PC-9 (cell line): ENCODE measurements around the gene SPR. TPM values are rescaled to one million over a fixed set of nuclear protein-coding genes. Genes with fewer than 3 reads are reported as not detected.

Experiments
- BruUV-seq: library from RNA; stranded (reverse); fragments of 400-500 nt; replicated peaks from 2 replicates; lab custom pipeline; 2021; lab: Mats Ljungman, UMichigan
- CTCF ChIA-PET: fragments of 300-600 bp; sonication (Branson Sonifier 250); formaldehyde crosslinking; loops from one replicate; lab custom pipeline; 2022; ENCODE audit warnings: antibody characterized with exemption; lab: Charles Lee
- POLR2A ChIA-PET: fragments of 300-600 bp; sonication (Branson Sonifier 250); formaldehyde crosslinking; loops from one replicate; lab custom pipeline; 2022; ENCODE audit warnings: antibody characterized with exemption; ENCODE audit not compliant: unreplicated experiment; lab: Charles Lee
- DNase-seq, 2 experiments: peaks; one replicate each; pipeline versions ENCODE4 v3.0.0 to v3.0.0-alpha.2; 2015 to 2022; ENCODE audit warnings: mixed read lengths in 1 of 2
- H2AFZ ChIP-seq: fragments of 200-600 bp; sonication (generic); 2 replicates; pipeline ENCODE4 v1.8.1; 2017; ENCODE audit warnings: antibody characterized with exemption
- H3F3A ChIP-seq: fragments of 200-600 bp; sonication (generic); 2 replicates; pipeline ENCODE4 v1.8.1; 2017; ENCODE audit warnings: antibody characterized with exemption, mild to moderate bottlenecking, low read depth; ENCODE audit not compliant: insufficient read depth
- H3K27ac ChIP-seq: fragments of 200-600 bp; sonication (generic); 2 replicates; pipeline ENCODE4 v1.6.1; 2016; ENCODE audit warnings: mixed run types
- H3K27me3 ChIP-seq: fragments of 200-600 bp; sonication (generic); 2 replicates; pipeline ENCODE4 v1.6.1; 2016; ENCODE audit warnings: low read depth, mixed run types; ENCODE audit not compliant: insufficient read depth
- H3K36me3 ChIP-seq: fragments of 200-600 bp; sonication (generic); 2 replicates; pipeline ENCODE4 v1.6.1; 2016; ENCODE audit warnings: low read depth, mixed run types
- H3K4me1 ChIP-seq: fragments of 200-600 bp; sonication (generic); replicated peaks from 2 replicates; pipeline ENCODE4 v1.6.1; 2016; ENCODE audit warnings: mixed run types; ENCODE audit not compliant: insufficient read depth
- H3K4me2 ChIP-seq: fragments of 200-600 bp; sonication (generic); 2 replicates; pipeline ENCODE4 v1.6.1; 2017; ENCODE audit warnings: mixed run types
- H3K4me3 ChIP-seq: fragments of 200-600 bp; sonication (generic); 2 replicates; pipeline ENCODE4 v1.6.1; 2016; ENCODE audit warnings: mixed run types
- H3K79me2 ChIP-seq: fragments of 200-600 bp; sonication (generic); 2 replicates; pipeline ENCODE4 v1.6.1; 2017; ENCODE audit warnings: low read depth, mixed run types
- H3K9me2 ChIP-seq: fragments of 200-600 bp; sonication (generic); 2 replicates; pipeline ENCODE4 v1.8.1; 2017; ENCODE audit warnings: mild to moderate bottlenecking; ENCODE audit not compliant: insufficient read depth
- H3K9me3 ChIP-seq: fragments of 200-600 bp; sonication (generic); 2 replicates; pipeline ENCODE4 v1.8.1; 2016; ENCODE audit warnings: low read depth; ENCODE audit not compliant: insufficient read depth
- H4K20me1 ChIP-seq: fragments of 200-600 bp; sonication (generic); 2 replicates; pipeline ENCODE4 v1.8.1; 2017; ENCODE audit not compliant: insufficient read depth
- CTCF ChIP-seq: fragments of 200-600 bp; sonication (generic); conservative IDR thresholded peaks from 2 replicates; pipeline ENCODE4 v1.6.1; 2017; ENCODE audit warnings: mixed run types, antibody characterized with exemption, mild to moderate bottlenecking, moderate library complexity
- EZH2 ChIP-seq: fragments of 200-600 bp; sonication (generic); IDR thresholded peaks from 2 replicates; pipeline ENCODE4 v1.8.0; 2017; ENCODE audit warnings: antibody characterized with exemption, low read depth
- intact Hi-C: fragments of 100-400 bp; cut with micrococcal nuclease; formaldehyde crosslinking; loops from one replicate; pipeline ENCODE4 v1.10.0; 2022; ENCODE audit not compliant: unreplicated experiment
- total RNA-seq: library from RNA; stranded (reverse); gene quantifications from 2 replicates; pipeline ENCODE4 v1.2.3, GENCODE V29; 2021

SPR gene
- total RNA-seq, 1 experiment from 2014 or later, result 33.6 TPM

GRCh38 chr2:72892506-72893173, 5.4 kb downstream of the SPR start:
- H4K20me1 ChIP-seq, result peaks cover 22% of the 10 kb centered on the region; the same call in 1 of the 2 replicates
- H3K9me3 ChIP-seq, result no peaks in the 10 kb centered on the region
- H3K4me2 ChIP-seq, result no peak overlapping the region
- no peaks in the 10 kb centered on the region for H3K9me2 ChIP-seq
- no TSS peak for BruUV-seq
- H3K79me2 ChIP-seq, result no peaks in the 10 kb centered on the region
- H2AFZ ChIP-seq, result no peak overlapping the region
- intact Hi-C loops, result loop anchor here (1.0 to 5.0 kb wide), 4 partner anchors 43 to 285 kb away; no protein-coding TSS in a partner anchor
- no peaks in the 10 kb centered on the region for H3K36me3 ChIP-seq
- TF ChIP-seq EZH2, result no peak
- peak; percentile 82 for TF ChIP-seq CTCF
- peaks cover 14% of the 10 kb centered on the region for H3K4me1 ChIP-seq
- POLR2A ChIA-PET, result interaction anchor here (0.6 kb wide), 2 partner anchors 81 to 1228 kb away, joined by 3 to 5 read pairs; no protein-coding TSS in a partner anchor
- DNase-seq, result peak; percentile 55 to 56
- H3K27me3 ChIP-seq, result no peaks in the 10 kb centered on the region
- peaks cover 8% of the 10 kb centered on the region; the same call in 1 of the 2 replicates for H3F3A ChIP-seq
- CTCF ChIA-PET, result interaction anchor here (1.0 to 2.6 kb wide), 3 partner anchors 81 to 285 kb away, joined by 5 to 26 read pairs (median 8); no protein-coding TSS in a partner anchor
- H3K27ac ChIP-seq, result no peak overlapping the region
- H3K4me3 ChIP-seq, result no peak overlapping the region

GRCh38 chr2:72893594-72894319, 6.5 kb downstream of the SPR start:
- Histone ChIP-seq H3K27me3 (0 out of 2 replicates have a peak, but pooled peaks cover 3% of the 10 kb centered on the region), H3K4me3 (no peak overlapping the region), H3F3A (peaks cover 8% of the 10 kb centered on the region; the same call in 1 of the 2 replicates), H3K79me2 (no peaks in the 10 kb centered on the region), H3K4me1 (peaks cover 6% of the 10 kb centered on the region; the same call in 1 of the 2 replicates), H3K9me2 (no peaks in the 10 kb centered on the region), H2AFZ (no peak overlapping the region), H3K36me3 (no peaks in the 10 kb centered on the region), H3K4me2 (no peak overlapping the region), H4K20me1 (peaks cover 15% of the 10 kb centered on the region; the same call in 1 of the 2 replicates), H3K27ac (no peak overlapping the region), H3K9me3 (no peaks in the 10 kb centered on the region)
- intact Hi-C loops, result loop anchor here (1.0 to 5.0 kb wide), 2 partner anchors 42 to 284 kb away; no protein-coding TSS in a partner anchor
- DNase-seq, result peak; percentile 53 to 55
- BruUV-seq, result no TSS peak
- TF ChIP-seq CTCF, result peak; percentile 77
- TF ChIP-seq EZH2, result no peak
- POLR2A ChIA-PET, result no interaction called here
- CTCF ChIA-PET, result interaction anchor here (0.5 to 2.6 kb wide), 5 partner anchors 9 to 283 kb away, joined by 3 to 26 read pairs (median 5); no protein-coding TSS in a partner anchor

GRCh38 chr2:72894514-72894913, 7.3 kb downstream of the SPR start:
- intact Hi-C loops, result loop anchor here (5.0 kb wide), 1 partner anchor 283 kb away; no protein-coding TSS in a partner anchor
- no peak overlapping the region for H3K4me2 ChIP-seq
- H3F3A ChIP-seq, result peaks cover 8% of the 10 kb centered on the region; the same call in 1 of the 2 replicates
- H3K36me3 ChIP-seq, result no peaks in the 10 kb centered on the region
- TF ChIP-seq CTCF, result no peak
- no peak for TF ChIP-seq EZH2
- 0 out of 2 replicates have a peak, but pooled peaks cover 3% of the 10 kb centered on the region for H3K4me1 ChIP-seq
- BruUV-seq, result no TSS peak
- CTCF ChIA-PET, result interaction anchor here (1.1 to 2.6 kb wide), 2 partner anchors 80 to 283 kb away, joined by 3 to 26 read pairs; no protein-coding TSS in a partner anchor
- H3K9me3 ChIP-seq, result no peaks in the 10 kb centered on the region
- H2AFZ ChIP-seq, result no peak overlapping the region
- H3K79me2 ChIP-seq, result no peaks in the 10 kb centered on the region
- no peak for DNase-seq
- no peak overlapping the region for H3K4me3 ChIP-seq
- peaks cover 11% of the 10 kb centered on the region; the same call in 1 of the 2 replicates for H4K20me1 ChIP-seq
- H3K27me3 ChIP-seq, result 0 out of 2 replicates have a peak, but pooled peaks cover 7% of the 10 kb centered on the region
- no peaks in the 10 kb centered on the region for H3K9me2 ChIP-seq
- no peak overlapping the region for H3K27ac ChIP-seq
- POLR2A ChIA-PET, result no interaction called here
